SK-N-SH (cell line): ENCODE data around the gene ACAP3. TPM values are rescaled to one million over a fixed set of nuclear protein-coding genes. Genes with fewer than 3 reads are reported as not detected.

Experiments used
- CTCF ChIA-PET: fragments of 300-600, 350-600 bp; formaldehyde crosslinking; extraction: SDS; loops from one replicate; lab custom pipeline; 2021; lab: Yijun Ruan, JAX
- POLR2A ChIA-PET: fragments of 350-600 bp; sonication (Branson Sonifier 250); formaldehyde crosslinking; extraction: SDS; loops from one replicate; lab custom pipeline; 2020; ENCODE audit warnings: antibody characterized with exemption, inconsistent platforms; lab: Yijun Ruan, JAX
- DNase-seq: peaks from one replicate; pipeline ENCODE4 v3.0.0; 2012
- H2AFZ ChIP-seq: fragments of 200-600 bp; sonication (generic); 2 replicates; pipeline ENCODE4 v1.8.1; 2016; ENCODE audit warnings: antibody characterized with exemption, mild to moderate bottlenecking, low read depth
- H3F3A ChIP-seq: fragments of 200-600 bp; sonication (generic); replicated peaks from 2 replicates; pipeline ENCODE3; 2016; ENCODE audit warnings: antibody characterized with exemption, mild to moderate bottlenecking; ENCODE audit not compliant: insufficient read depth
- H3K27ac ChIP-seq, 2 experiments: fragments of 200-500 bp in 1 of 2; fragments of 200-600 bp in 1 of 2; sonication (Bioruptor generic) in 1 of 2; sonication (generic), shearing (Covaris generic) in 1 of 2; 2 replicates each; pipeline versions ENCODE4 v1.5.1 to v1.6.1; 2014 to 2016; ENCODE audit warnings: low read depth in 2 of 2, inconsistent platforms in 1 of 2, low read length in 1 of 2, mild to moderate bottlenecking in 1 of 2, mixed read lengths in 1 of 2
- H3K27me3 ChIP-seq: fragments of 200-600 bp; sonication (generic), shearing (Covaris generic); 2 replicates; pipeline ENCODE4 v1.6.1; 2016; ENCODE audit warnings: mixed run types; ENCODE audit not compliant: insufficient read depth
- H3K36me3 ChIP-seq, 2 experiments: fragments of 200-500 bp in 1 of 2; fragments of 200-600 bp in 1 of 2; sonication (Bioruptor generic) in 1 of 2; sonication (generic) in 1 of 2; replicated peaks in 1 of 2; 2 replicates each; pipeline versions ENCODE3 to v1.5.1; 2014 to 2016; ENCODE audit warnings: low read length in 1 of 2, mild to moderate bottlenecking in 1 of 2; ENCODE audit not compliant: insufficient read depth in 2 of 2, control insufficient read depth in 1 of 2
- H3K4me1 ChIP-seq, 2 experiments: fragments of 200-500 bp in 1 of 2; fragments of 200-600 bp in 1 of 2; sonication (Bioruptor generic) in 1 of 2; sonication (generic), shearing (Covaris generic) in 1 of 2; 2 replicates each; pipeline versions ENCODE4 v1.5.1 to v1.6.1; 2014 to 2016; ENCODE audit warnings: low read depth in 1 of 2, low read length in 1 of 2, mixed run types in 1 of 2; ENCODE audit not compliant: insufficient read depth in 2 of 2, control insufficient read depth in 1 of 2
- H3K4me2 ChIP-seq: fragments of 200-600 bp; sonication (generic), shearing (Covaris generic); 2 replicates; pipeline ENCODE4 v1.6.1; 2017; ENCODE audit warnings: mixed run types
- H3K4me3 ChIP-seq, 2 experiments: fragments of 200-500 bp in 1 of 2; fragments of 200-600 bp in 1 of 2; sonication (Bioruptor generic) in 1 of 2; sonication (generic), shearing (Covaris generic) in 1 of 2; 2 replicates each; pipeline versions ENCODE4 v1.5.1 to v1.8.1; 2014 to 2016; ENCODE audit warnings: low read depth in 2 of 2, inconsistent platforms in 1 of 2, low read length in 1 of 2, mild to moderate bottlenecking in 1 of 2, mixed read lengths in 1 of 2, moderate library complexity in 1 of 2
- H3K79me2 ChIP-seq: fragments of 200-600 bp; sonication (generic); 2 replicates; pipeline ENCODE4 v1.8.1; 2017; ENCODE audit warnings: mild to moderate bottlenecking; ENCODE audit not compliant: insufficient read depth
- H3K9ac ChIP-seq: fragments of 200-600 bp; sonication (generic); 2 replicates; pipeline ENCODE4 v1.6.1; 2017; ENCODE audit warnings: mixed run types
- H3K9me2 ChIP-seq: fragments of 200-600 bp; sonication (generic); 2 replicates; pipeline ENCODE4 v1.6.1; 2017; ENCODE audit warnings: mixed run types
- H3K9me3 ChIP-seq: fragments of 200-600 bp; sonication (generic); 2 replicates; pipeline ENCODE4 v1.6.1; 2017; ENCODE audit warnings: mixed run types, mild to moderate bottlenecking, moderate library complexity
- H4K20me1 ChIP-seq: fragments of 200-600 bp; sonication (generic); 2 replicates; pipeline ENCODE4 v1.6.1; 2017; ENCODE audit warnings: mild to moderate bottlenecking, mixed run types; ENCODE audit not compliant: insufficient read depth
- ELF1 ChIP-seq: IDR thresholded peaks from 2 replicates; pipeline ENCODE4 v1.4.0; 2012
- FOXJ3 ChIP-seq: sonication (generic); formaldehyde crosslinking; IDR thresholded peaks from 2 replicates; pipeline ENCODE4 v1.5.1; 2020; ENCODE audit warnings: mild to moderate bottlenecking, missing genetic modification reagents
- GATA2 ChIP-seq: sonication (generic); formaldehyde crosslinking; IDR thresholded peaks from 2 replicates; pipeline ENCODE4 v1.5.0; 2020; ENCODE audit warnings: mild to moderate bottlenecking, missing genetic modification reagents
- MXI1 ChIP-seq: IDR thresholded peaks from 2 replicates; pipeline ENCODE4 v1.6.1; 2012; ENCODE audit warnings: mild to moderate bottlenecking, low read depth, low read length, improper control_type of control experiment
- NFIC ChIP-seq: IDR thresholded peaks from 2 replicates; pipeline ENCODE4 v1.4.0; 2012; ENCODE audit warnings: borderline replicate concordance
- RXRA ChIP-seq: IDR thresholded peaks from 2 replicates; pipeline ENCODE4 v1.4.0; 2012; ENCODE audit warnings: low read depth, mild to moderate bottlenecking, borderline replicate concordance
- TCF12 ChIP-seq: IDR thresholded peaks from 2 replicates; pipeline ENCODE4 v1.4.0; 2012
- WGBS: methylation state at CpG from one replicate; pipeline ENCODE4 v1.1.6; 2017; ENCODE audit warnings: low lambda C conversion rate; 5-methylcytosine and 5-hydroxymethylcytosine counted together
- polyA plus RNA-seq, 3 experiments: library from polyadenylated mRNA; depleted of rRNA; stranded (reverse); fragments of >200 nt; gene quantifications; 2 replicates each; pipeline ENCODE4 v1.2.3, GENCODE V29; 2012
- TF ChIP-seq, protein P1 (sequence below): IDR thresholded peaks from 2 replicates; pipeline ENCODE4 v1.6.1; 2012; ENCODE audit warnings: mild to moderate bottlenecking, low read depth, low read length, moderate library complexity
- TF ChIP-seq, protein P2 (sequence below): IDR thresholded peaks from 2 replicates; pipeline ENCODE4 v1.4.0; 2012; ENCODE audit warnings: low read depth, borderline replicate concordance
- TF ChIP-seq, protein P3 (sequence below): IDR thresholded peaks from 2 replicates; pipeline ENCODE4 v1.4.0; 2012; ENCODE audit warnings: low read depth, borderline replicate concordance

ACAP3 gene
- polyA plus RNA-seq, 1 of the 3 experiments (the other 2 are of a cell fraction): 51.7 TPM

DNA sequence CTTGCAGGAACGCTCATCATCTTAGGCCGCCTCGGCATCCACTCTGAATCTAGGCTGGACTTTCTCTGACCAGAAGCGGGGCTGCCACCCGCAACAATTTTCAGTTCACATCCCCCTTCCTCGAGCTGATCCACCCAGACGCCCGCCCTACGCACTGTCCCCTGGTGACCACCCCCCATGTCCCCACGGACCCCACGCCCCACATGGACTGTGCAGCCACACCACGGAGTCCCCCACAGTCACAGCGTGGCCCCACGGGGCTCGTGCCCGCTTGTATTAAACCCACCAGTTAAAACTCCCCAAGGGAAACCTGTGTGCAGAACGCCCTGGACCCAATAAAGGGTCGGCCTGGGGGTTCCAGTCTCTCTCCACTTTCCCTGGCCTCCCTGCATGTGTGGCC is 48.2 kb downstream of the ACAP3 start:
- ChIA-PET CTCF (no interaction called here), POLR2A (no interaction called here)
- Histone ChIP-seq H3K4me1 (no peaks in the 10 kb centered on the region), H4K20me1 (peaks cover 32% of the 10 kb centered on the region), H2AFZ (no peak overlapping the region), H3F3A (peaks cover 2% of the 10 kb centered on the region), H3K36me3 (peaks cover 19 to 71% of the 10 kb centered on the region in 2 experiments), H3K4me3 (no peak overlapping the region), H3K27me3 (no peaks in the 10 kb centered on the region), H3K4me2 (no peak overlapping the region), H3K9ac (no peak overlapping the region), H3K9me2 (no peaks in the 10 kb centered on the region), H3K79me2 (peaks cover 41% of the 10 kb centered on the region), H3K9me3 (no peaks in the 10 kb centered on the region), H3K27ac (no peak overlapping the region)
- no peak for DNase-seq
- TF ChIP-seq FOXJ3 (CRISPR knock-in tag): no peak
- 98% methylated on average over 18 of the region's 18 CpGs for WGBS

DNA sequence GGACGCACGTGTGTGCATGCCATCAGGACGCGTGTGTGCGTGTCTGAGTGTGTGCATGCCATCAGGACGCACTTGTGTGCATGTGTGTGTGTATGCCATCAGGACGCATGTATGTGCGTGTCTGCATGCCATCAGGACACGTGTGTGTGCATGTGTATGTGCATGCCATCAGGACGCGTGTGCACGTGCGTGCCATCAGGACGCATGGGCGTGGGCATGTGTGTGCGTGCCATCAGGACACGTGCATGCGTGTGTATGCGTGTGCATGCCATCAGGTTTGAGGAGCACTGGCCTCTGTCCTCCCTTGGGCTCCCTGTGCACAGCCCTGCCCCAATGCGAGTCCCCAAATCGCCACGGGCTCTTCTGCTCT is 48.6 kb downstream of the ACAP3 start:
- Histone ChIP-seq H2AFZ (no peak overlapping the region), H3K4me3 (no peak overlapping the region), H3K4me1 (no peaks in the 10 kb centered on the region), H3K36me3 (peaks cover 15 to 73% of the 10 kb centered on the region in 2 experiments), H3F3A (no peaks in the 10 kb centered on the region), H4K20me1 (peaks cover 28% of the 10 kb centered on the region), H3K9me3 (no peaks in the 10 kb centered on the region), H3K27me3 (no peaks in the 10 kb centered on the region), H3K79me2 (peaks cover 37% of the 10 kb centered on the region), H3K9ac (no peak overlapping the region), H3K27ac (no peak overlapping the region), H3K9me2 (no peaks in the 10 kb centered on the region), H3K4me2 (no peak overlapping the region)
- CTCF ChIA-PET: no interaction called here
- 96% methylated on average over 19 of the region's 22 CpGs for whole genome bisulfite sequencing
- DNase-seq: no peak
- no peak for TF ChIP-seq GATA2
- POLR2A ChIA-PET: no interaction called here

DNA sequence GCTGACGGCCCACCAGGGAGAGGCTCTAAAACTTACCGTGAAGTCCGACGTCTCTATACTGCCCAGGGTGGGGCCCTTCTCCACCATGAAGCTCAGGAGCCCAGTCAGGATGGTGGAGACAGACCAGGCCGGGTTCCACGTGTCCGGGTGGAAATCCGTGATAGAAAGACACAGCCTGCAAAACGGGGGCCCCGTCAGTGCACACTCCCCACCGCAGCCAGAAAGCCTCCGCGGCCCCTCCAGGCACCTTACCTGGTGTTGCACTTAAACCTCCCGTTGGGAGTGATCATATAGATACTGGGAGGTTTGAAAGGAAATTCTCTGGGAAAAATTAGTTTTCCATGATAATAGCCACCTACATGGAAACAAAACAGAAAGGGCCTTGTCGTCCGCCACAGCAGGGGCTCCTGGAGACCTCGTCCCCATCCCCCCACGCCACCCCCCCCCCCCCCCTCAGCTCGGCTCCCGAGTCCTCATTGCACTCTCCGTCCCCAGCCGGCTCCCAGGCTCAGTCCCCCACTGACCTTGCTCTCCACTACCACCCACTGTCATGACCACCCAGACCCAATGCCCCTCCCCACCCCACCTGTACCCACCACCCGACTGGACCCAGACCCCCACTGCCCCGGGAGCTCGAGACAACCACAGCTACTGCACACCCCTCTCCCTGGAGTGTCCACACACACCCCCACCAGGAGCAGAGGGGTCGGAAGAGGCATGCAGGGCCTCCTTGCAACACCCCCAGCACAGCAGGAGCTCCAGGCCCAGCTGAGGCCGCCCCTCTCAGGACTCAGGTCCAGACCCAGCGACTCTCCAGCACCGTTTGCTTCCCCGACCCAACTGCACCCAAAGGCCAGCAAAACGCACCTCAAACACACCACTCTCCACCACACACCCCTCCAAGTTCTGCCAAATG is 50.5 kb downstream of the ACAP3 start:
- ChIA-PET CTCF (interaction anchor here (1.0 to 1.4 kb wide), 2 partner anchors 14 to 135 kb away, joined by 3 to 5 read pairs; no protein-coding TSS in a partner anchor), POLR2A (no interaction called here)
- Histone ChIP-seq H3K9me3 (no peaks in the 10 kb centered on the region), H3K79me2 (peaks cover 18% of the 10 kb centered on the region; the same call in 1 of the 2 replicates), H3K4me1 (no peaks in the 10 kb centered on the region), H3K36me3 (peaks cover 0 to 64% of the 10 kb centered on the region in 2 experiments), H3K4me2 (no peak overlapping the region), H3F3A (no peaks in the 10 kb centered on the region), H3K4me3 (no peak overlapping the region), H4K20me1 (0 out of 2 replicates have a peak, but pooled peaks cover 15% of the 10 kb centered on the region), H3K27me3 (no peaks in the 10 kb centered on the region), H3K27ac (no peak overlapping the region), H3K9ac (no peak overlapping the region), H3K9me2 (no peaks in the 10 kb centered on the region), H2AFZ (no peak overlapping the region)
- 96% methylated on average over 26 of the region's 31 CpGs for WGBS
- TF ChIP-seq RXRA (no peak), GATA2 (no peak), ELF1 (no peak), TCF12 (no peak), MXI1 (no peak), NFIC (no peak)
- TF ChIP-seq, protein P1, sequence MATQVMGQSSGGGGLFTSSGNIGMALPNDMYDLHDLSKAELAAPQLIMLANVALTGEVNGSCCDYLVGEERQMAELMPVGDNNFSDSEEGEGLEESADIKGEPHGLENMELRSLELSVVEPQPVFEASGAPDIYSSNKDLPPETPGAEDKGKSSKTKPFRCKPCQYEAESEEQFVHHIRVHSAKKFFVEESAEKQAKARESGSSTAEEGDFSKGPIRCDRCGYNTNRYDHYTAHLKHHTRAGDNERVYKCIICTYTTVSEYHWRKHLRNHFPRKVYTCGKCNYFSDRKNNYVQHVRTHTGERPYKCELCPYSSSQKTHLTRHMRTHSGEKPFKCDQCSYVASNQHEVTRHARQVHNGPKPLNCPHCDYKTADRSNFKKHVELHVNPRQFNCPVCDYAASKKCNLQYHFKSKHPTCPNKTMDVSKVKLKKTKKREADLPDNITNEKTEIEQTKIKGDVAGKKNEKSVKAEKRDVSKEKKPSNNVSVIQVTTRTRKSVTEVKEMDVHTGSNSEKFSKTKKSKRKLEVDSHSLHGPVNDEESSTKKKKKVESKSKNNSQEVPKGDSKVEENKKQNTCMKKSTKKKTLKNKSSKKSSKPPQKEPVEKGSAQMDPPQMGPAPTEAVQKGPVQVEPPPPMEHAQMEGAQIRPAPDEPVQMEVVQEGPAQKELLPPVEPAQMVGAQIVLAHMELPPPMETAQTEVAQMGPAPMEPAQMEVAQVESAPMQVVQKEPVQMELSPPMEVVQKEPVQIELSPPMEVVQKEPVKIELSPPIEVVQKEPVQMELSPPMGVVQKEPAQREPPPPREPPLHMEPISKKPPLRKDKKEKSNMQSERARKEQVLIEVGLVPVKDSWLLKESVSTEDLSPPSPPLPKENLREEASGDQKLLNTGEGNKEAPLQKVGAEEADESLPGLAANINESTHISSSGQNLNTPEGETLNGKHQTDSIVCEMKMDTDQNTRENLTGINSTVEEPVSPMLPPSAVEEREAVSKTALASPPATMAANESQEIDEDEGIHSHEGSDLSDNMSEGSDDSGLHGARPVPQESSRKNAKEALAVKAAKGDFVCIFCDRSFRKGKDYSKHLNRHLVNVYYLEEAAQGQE: no peak
- TF ChIP-seq, protein P2, sequence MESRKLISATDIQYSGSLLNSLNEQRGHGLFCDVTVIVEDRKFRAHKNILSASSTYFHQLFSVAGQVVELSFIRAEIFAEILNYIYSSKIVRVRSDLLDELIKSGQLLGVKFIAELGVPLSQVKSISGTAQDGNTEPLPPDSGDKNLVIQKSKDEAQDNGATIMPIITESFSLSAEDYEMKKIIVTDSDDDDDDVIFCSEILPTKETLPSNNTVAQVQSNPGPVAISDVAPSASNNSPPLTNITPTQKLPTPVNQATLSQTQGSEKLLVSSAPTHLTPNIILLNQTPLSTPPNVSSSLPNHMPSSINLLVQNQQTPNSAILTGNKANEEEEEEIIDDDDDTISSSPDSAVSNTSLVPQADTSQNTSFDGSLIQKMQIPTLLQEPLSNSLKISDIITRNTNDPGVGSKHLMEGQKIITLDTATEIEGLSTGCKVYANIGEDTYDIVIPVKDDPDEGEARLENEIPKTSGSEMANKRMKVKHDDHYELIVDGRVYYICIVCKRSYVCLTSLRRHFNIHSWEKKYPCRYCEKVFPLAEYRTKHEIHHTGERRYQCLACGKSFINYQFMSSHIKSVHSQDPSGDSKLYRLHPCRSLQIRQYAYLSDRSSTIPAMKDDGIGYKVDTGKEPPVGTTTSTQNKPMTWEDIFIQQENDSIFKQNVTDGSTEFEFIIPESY: no peak
- TF ChIP-seq, protein P3, sequence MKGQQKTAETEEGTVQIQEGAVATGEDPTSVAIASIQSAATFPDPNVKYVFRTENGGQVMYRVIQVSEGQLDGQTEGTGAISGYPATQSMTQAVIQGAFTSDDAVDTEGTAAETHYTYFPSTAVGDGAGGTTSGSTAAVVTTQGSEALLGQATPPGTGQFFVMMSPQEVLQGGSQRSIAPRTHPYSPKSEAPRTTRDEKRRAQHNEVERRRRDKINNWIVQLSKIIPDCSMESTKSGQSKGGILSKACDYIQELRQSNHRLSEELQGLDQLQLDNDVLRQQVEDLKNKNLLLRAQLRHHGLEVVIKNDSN: no peak
- no peak for DNase-seq
